ENCODE data around the gene PMPCA. TPM values are rescaled to one million over a fixed set of nuclear protein-coding genes. Genes with fewer than 3 reads are reported as not detected.

PMPCA gene
- total and polyA plus RNA-seq, 2 of the 8 experiments (the other 6 are each of a cell fraction or from before 2014, with no cell fraction given): 60.0 to 88.2 TPM

DNA sequence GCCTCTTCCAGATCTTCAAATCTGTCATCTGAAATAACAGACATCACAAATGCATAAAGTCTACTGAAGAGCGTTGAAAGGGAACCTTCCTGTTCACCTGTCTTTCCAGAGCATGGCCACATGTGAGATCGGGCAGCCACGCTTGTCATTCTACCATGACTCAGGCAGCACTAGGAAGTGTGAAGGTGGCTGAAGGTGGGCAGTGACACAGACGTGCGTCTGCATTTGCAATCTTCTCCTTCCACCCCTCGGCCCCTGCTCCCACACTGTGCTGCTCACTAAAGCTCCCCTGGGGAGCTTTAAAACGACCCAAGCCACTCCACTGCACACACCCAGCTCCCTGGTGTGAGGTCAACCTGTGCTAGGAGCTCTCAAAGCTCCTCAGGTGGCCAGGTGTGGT lies 2.5 kb upstream of the PMPCA start:
- Histone ChIP-seq H3K79me1 (ENCODE audit: low read depth, low read length) (peaks cover 20% of the 10 kb centered on the region), H2BK20ac (ENCODE audit: low read length) (no peak overlapping the region), H3K9ac (replicated peaks in 1 of 4; ENCODE audit: extremely low read depth in 1 of 4, low read depth in 3 of 4, low read length in 3 of 4) (no peak overlapping the region), H4K8ac (ENCODE audit: extremely low read depth, insufficient read depth, low read length) (no peak overlapping the region), H3K27ac (ENCODE audit: low read depth, low read length) (no peak overlapping the region), H2BK12ac (ENCODE audit: low read depth, low read length) (no peak overlapping the region), H2BK120ac (replicated peaks; ENCODE audit: low read depth, low read length) (no peak overlapping the region), H3K18ac (ENCODE audit: extremely low read depth, low read length) (no peak overlapping the region), H2AK5ac (ENCODE audit: low read depth, low read length) (no peak overlapping the region), H2BK5ac (ENCODE audit: low read depth, low read length) (no peak overlapping the region), H2BK15ac (ENCODE audit: low read length) (no peak overlapping the region), H3K56ac (replicated peaks; ENCODE audit: insufficient read length, low read depth, low read length) (no peak overlapping the region), H3K4me1 (replicated peaks in 1 of 4; ENCODE audit: control insufficient read depth in 3 of 4, insufficient read depth in 4 of 4, low read length in 3 of 4) (peaks cover 0 to 3% (median 3%) of the 10 kb centered on the region in 4 experiments; a peak in 4 of 7 replicates), H3K79me2 (ENCODE audit: control insufficient read depth in 1 of 2, insufficient read depth in 2 of 2, low read length in 2 of 2) (peaks cover 11 to 42% of the 10 kb centered on the region in 2 experiments), H3K14ac (ENCODE audit: insufficient read length) (no peak overlapping the region), H3K36me3 (ENCODE audit: control insufficient read depth in 2 of 4, insufficient read depth in 4 of 4, low read length in 3 of 4) (peaks cover 16 to 54% (median 37%) of the 10 kb centered on the region in 4 experiments), H3K4me2 (ENCODE audit: insufficient read depth in 1 of 2, low read depth in 2 of 2, low read length in 2 of 2) (no peak overlapping the region), H3K4ac (replicated peaks; ENCODE audit: insufficient read length, low read depth, low read length) (no peak overlapping the region), H4K91ac (replicated peaks; ENCODE audit: insufficient read length, low read length) (no peak overlapping the region), H3K23me2 (ENCODE audit: low read depth, low read length) (peaks cover 9% of the 10 kb centered on the region), H3K4me3 (ENCODE audit: extremely low read depth in 1 of 4, insufficient read depth in 2 of 4, low read depth in 3 of 4, low read length in 4 of 4) (no peak overlapping the region), H3K27me3 (replicated peaks in 1 of 4; ENCODE audit: control insufficient read depth in 3 of 4, extremely low read depth in 1 of 4, insufficient read depth in 3 of 4, low read length in 3 of 4) (no peaks in the 10 kb centered on the region), H4K20me1 (replicated peaks in 1 of 2; ENCODE audit: control insufficient read depth in 1 of 2, insufficient read depth in 2 of 2, low read length in 2 of 2) (peaks cover 6 to 11% of the 10 kb centered on the region in 2 experiments), H2AFZ (ENCODE audit: low read length) (no peak overlapping the region), H3K23ac (ENCODE audit: insufficient read length) (no peak overlapping the region), H3K9me3 (ENCODE audit: insufficient read depth in 2 of 2, low read depth in 1 of 2, low read length in 1 of 2) (no peaks in the 10 kb centered on the region), H4K5ac (ENCODE audit: insufficient read length, low read depth, low read length) (no peak overlapping the region)
- FAIRE-seq (no peak), DNase-seq (ENCODE audit: low read depth in 1 of 2, low spot score in 2 of 2) (no peak)
- POLR2A ChIA-PET (ENCODE audit: partially characterized antibody): interaction anchor here (0.5 to 8.0 kb wide), 10 partner anchors 10 to 161 kb away, joined by 3 to 123 read pairs (median 5); partner anchors contain the start of gene SNAPC4
- CTCF ChIA-PET (ENCODE audit: partially characterized antibody): interaction anchor here (1.2 to 2.0 kb wide), 3 partner anchors 17 to 45 kb away, joined by 3 to 5 read pairs (median 4); partner anchors contain the start of gene DNLZ
- 95% methylated on average over 7 of the region's 7 CpGs; no CpG with 5 or more reads in 1 of the 2 experiments for WGBS, 2 experiments (ENCODE audit: extremely low coverage in 1 of 2, insufficient coverage in 1 of 2, insufficient read length in 1 of 2, insufficient replicate concordance in 2 of 2, low coverage in 1 of 2, low lambda C conversion rate in 2 of 2, missing lambda C conversion rate in 1 of 2)
- TF ChIP-seq TCF12 (IDR thresholded peaks at IDR 0.05; ENCODE audit: low read depth, low read length): no peak
- TF ChIP-seq POLR2A (IDR thresholded peaks at IDR 0.05; ENCODE audit: control extremely low read depth in 1 of 2, low read depth in 2 of 2, low read length in 2 of 2): no peak

Measured in H1 (cell line).